DOHH2 (cell line): ENCODE data around the gene GRB7.

Experiments used
- H3F3A ChIP-seq: fragments of 200-600 bp; sonication (generic), shearing (Covaris generic); 2 replicates; pipeline ENCODE4 v1.6.0; 2016; ENCODE audit warnings: antibody characterized with exemption, mild to moderate bottlenecking; ENCODE audit not compliant: control insufficient read depth, insufficient read depth
- H3K27ac ChIP-seq: fragments of 200-600 bp; sonication (generic); 2 replicates; pipeline ENCODE4 v1.5.1; 2014; ENCODE audit warnings: low read depth, mild to moderate bottlenecking, low read length, moderate library complexity
- H3K27me3 ChIP-seq: fragments of 200-600 bp; sonication (generic); 2 replicates; pipeline ENCODE4 v1.6.1; 2014; ENCODE audit warnings: mild to moderate bottlenecking, low read length, mixed read lengths; ENCODE audit not compliant: control insufficient read depth
- H3K36me3 ChIP-seq: fragments of 200-600 bp; sonication (generic); 2 replicates; pipeline ENCODE4 v1.6.1; 2014; ENCODE audit warnings: mild to moderate bottlenecking, low read length, moderate library complexity, mixed read lengths; ENCODE audit not compliant: control insufficient read depth
- H3K4me1 ChIP-seq: fragments of 200-600 bp; sonication (generic); 2 replicates; pipeline ENCODE4 v1.6.1; 2014; ENCODE audit warnings: mild to moderate bottlenecking, low read length, mixed read lengths; ENCODE audit not compliant: control insufficient read depth
- H3K4me2 ChIP-seq: fragments of 200-600 bp; sonication (generic); 2 replicates; pipeline ENCODE4 v1.6.0; 2014; ENCODE audit warnings: mild to moderate bottlenecking, low read length, moderate library complexity
- H3K4me3 ChIP-seq: fragments of 200-600 bp; sonication (generic); 2 replicates; pipeline ENCODE4 v1.5.1; 2014; ENCODE audit warnings: mild to moderate bottlenecking, low read length, mixed read lengths
- H3K79me2 ChIP-seq: fragments of 200-600 bp; sonication (generic); 2 replicates; pipeline ENCODE4 v1.6.1; 2014; ENCODE audit warnings: mild to moderate bottlenecking, low read length, mixed read lengths; ENCODE audit not compliant: control insufficient read depth
- H3K9me2 ChIP-seq: fragments of 200-600 bp; sonication (generic); replicated peaks from 2 replicates; pipeline ENCODE4 v1.6.1; 2014; ENCODE audit warnings: mild to moderate bottlenecking, low read length, mixed read lengths; ENCODE audit not compliant: control insufficient read depth
- H3K9me3 ChIP-seq: fragments of 200-600 bp; sonication (generic); 2 replicates; pipeline ENCODE4 v1.6.1; 2014; ENCODE audit warnings: antibody characterized with exemption, low read length, mixed read lengths; ENCODE audit not compliant: control insufficient read depth, insufficient read depth
- H4K20me1 ChIP-seq: fragments of 200-600 bp; sonication (generic); 2 replicates; pipeline ENCODE4 v1.6.0; 2014; ENCODE audit warnings: low read depth, mild to moderate bottlenecking, antibody characterized with exemption, low read length, moderate library complexity; ENCODE audit not compliant: control insufficient read depth, insufficient read depth
- EZH2phosphoT487 ChIP-seq: fragments of 200-600 bp; sonication (generic); IDR thresholded peaks from 2 replicates; pipeline ENCODE4 v1.6.1; 2017; ENCODE audit warnings: borderline replicate concordance, mild to moderate bottlenecking, antibody characterized with exemption, low read length, moderate library complexity, mixed read lengths
- TF ChIP-seq, protein P1 (sequence below): fragments of 200-600 bp; sonication (generic); IDR thresholded peaks from one replicate; pipeline ENCODE4 v1.5.1; 2014; ENCODE audit warnings: antibody characterized with exemption, mild to moderate bottlenecking, low read depth, low read length; ENCODE audit not compliant: poor library complexity, severe bottlenecking

Gene GRB7

GRCh38 chr17:39738568-39738901 is 797 bp downstream of the GRB7 start:
- Histone ChIP-seq H3K4me3 (no peak overlapping the region), H3K27ac (no peak overlapping the region)

DNA sequence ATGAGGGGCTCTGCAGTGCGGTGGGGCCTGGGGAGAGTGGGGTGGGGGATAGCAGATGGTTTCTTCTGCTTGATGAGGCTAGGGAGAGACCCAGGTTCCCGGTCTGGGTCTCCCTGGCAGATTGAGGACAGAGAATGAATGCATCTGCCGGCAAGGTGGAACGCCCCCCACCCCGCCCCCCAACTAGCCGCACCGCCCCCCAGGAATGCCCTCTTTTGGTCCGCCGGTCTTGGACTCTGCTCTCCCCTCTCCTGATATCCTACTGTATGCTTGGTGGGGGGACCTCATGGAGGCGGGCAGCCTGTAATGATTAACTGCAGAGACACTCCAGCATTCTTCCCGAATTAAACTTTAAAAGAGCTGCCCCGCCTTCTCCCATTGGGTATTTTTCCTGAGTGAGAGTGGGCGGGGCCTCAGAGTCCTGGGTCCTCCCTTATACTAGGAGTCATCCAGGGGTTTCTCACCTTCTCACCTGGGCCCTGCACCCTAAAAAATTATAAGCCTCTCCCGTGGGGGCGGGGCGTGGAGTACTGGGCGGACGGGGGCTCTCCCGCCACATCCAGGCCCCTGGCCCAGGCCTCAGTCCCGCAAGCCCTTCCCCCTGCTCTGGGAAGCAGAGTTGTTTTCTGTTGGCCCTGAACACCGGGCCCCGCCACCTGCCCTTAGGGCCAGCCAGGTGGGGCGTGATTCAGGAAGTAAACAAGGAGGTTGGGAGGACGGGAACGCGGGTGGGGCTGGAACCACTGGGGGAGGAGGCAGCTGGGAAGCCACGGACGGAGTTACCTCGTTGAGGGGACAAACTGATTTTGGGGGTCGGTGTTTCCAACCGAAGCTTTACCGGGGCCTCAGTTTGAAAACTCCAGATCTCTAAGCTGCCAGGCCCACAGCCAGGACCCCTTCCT is 1.5 kb downstream of the GRB7 start:
- H3K79me2 ChIP-seq: no peaks in the 10 kb centered on the region
- no peaks in the 10 kb centered on the region for H3K9me3 ChIP-seq
- H3K4me3 ChIP-seq: peak overlapping the region; percentile 45
- peaks cover 40% of the 10 kb centered on the region for H3K4me1 ChIP-seq
- H3F3A ChIP-seq: no peaks in the 10 kb centered on the region
- H3K36me3 ChIP-seq: no peaks in the 10 kb centered on the region
- no peak overlapping the region for H3K27ac ChIP-seq
- no peaks in the 10 kb centered on the region for H3K9me2 ChIP-seq
- H4K20me1 ChIP-seq: no peaks in the 10 kb centered on the region
- peaks cover 7% of the 10 kb centered on the region for H3K27me3 ChIP-seq
- H3K4me2 ChIP-seq: peak overlapping the region; percentile 57
- no peak for TF ChIP-seq EZH2phosphoT487
- TF ChIP-seq, protein P1, sequence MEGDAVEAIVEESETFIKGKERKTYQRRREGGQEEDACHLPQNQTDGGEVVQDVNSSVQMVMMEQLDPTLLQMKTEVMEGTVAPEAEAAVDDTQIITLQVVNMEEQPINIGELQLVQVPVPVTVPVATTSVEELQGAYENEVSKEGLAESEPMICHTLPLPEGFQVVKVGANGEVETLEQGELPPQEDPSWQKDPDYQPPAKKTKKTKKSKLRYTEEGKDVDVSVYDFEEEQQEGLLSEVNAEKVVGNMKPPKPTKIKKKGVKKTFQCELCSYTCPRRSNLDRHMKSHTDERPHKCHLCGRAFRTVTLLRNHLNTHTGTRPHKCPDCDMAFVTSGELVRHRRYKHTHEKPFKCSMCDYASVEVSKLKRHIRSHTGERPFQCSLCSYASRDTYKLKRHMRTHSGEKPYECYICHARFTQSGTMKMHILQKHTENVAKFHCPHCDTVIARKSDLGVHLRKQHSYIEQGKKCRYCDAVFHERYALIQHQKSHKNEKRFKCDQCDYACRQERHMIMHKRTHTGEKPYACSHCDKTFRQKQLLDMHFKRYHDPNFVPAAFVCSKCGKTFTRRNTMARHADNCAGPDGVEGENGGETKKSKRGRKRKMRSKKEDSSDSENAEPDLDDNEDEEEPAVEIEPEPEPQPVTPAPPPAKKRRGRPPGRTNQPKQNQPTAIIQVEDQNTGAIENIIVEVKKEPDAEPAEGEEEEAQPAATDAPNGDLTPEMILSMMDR: no peak

More at GRCh38 chr17:39738568-39738901, 797 bp downstream of the GRB7 start:
- Histone ChIP-seq H3K4me1 (peaks cover 40% of the 10 kb centered on the region), H3K27me3 (peaks cover 7% of the 10 kb centered on the region), H3K36me3 (no peaks in the 10 kb centered on the region), H3K9me2 (no peaks in the 10 kb centered on the region), H3K4me2 (peak overlapping the region; percentile 21; the same call in 1 of the 2 replicates), H3K79me2 (no peaks in the 10 kb centered on the region), H4K20me1 (no peaks in the 10 kb centered on the region), H3F3A (no peaks in the 10 kb centered on the region), H3K9me3 (no peaks in the 10 kb centered on the region)
- TF ChIP-seq, protein P1: no peak
- TF ChIP-seq EZH2phosphoT487: no peak

DNA sequence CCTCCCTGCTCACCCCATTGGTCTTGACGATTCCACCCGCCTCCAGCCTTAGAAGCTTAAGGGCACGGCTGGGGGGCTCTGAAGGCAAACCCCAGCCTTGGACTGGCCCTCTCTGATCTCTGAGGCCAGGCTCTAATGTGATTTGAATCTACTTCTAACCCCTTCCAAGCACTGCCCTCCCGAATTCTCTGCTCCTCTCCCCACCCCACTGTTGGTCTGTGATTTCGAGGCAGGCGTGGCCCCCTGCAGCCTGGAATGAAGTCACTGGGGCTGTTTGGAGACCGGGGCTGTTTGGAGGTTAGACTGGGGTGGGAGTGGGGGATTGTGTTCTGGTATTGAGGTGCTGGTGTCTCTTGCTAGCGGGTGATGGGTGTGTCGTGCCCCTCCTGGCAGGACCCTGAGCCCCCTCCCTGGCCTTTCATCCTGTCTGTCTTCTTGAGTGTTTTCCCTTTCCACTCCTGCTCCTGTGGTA is 2.2 kb downstream of the GRB7 start:
- H4K20me1 ChIP-seq: no peaks in the 10 kb centered on the region
- H3K36me3 ChIP-seq: no peaks in the 10 kb centered on the region
- H3K4me3 ChIP-seq: peak overlapping the region; percentile 45
- no peaks in the 10 kb centered on the region for H3K9me2 ChIP-seq
- no peaks in the 10 kb centered on the region for H3K9me3 ChIP-seq
- no peaks in the 10 kb centered on the region for H3K79me2 ChIP-seq
- H3K27ac ChIP-seq: no peak overlapping the region
- H3K27me3 ChIP-seq: peaks cover 7% of the 10 kb centered on the region
- H3K4me2 ChIP-seq: peak overlapping the region; percentile 57
- TF ChIP-seq, protein P1: no peak
- no peak for TF ChIP-seq EZH2phosphoT487
- H3F3A ChIP-seq: no peaks in the 10 kb centered on the region
- H3K4me1 ChIP-seq: peaks cover 40% of the 10 kb centered on the region
